H9 (cell line): ENCODE results near the gene CAMSAP2. TPM values are rescaled to one million over a fixed set of nuclear protein-coding genes. Genes with fewer than 3 reads are reported as not detected.

Experiments used
- DNase-seq: peaks from one replicate; pipeline ENCODE4 v3.0.0-alpha.2; 2017
- H2AFZ ChIP-seq: one replicate; pipeline ENCODE4 v1.6.1; 2013; ENCODE audit warnings: mild to moderate bottlenecking, low read length, control low read depth, moderate library complexity
- H2AK5ac ChIP-seq: 2 replicates; pipeline ENCODE4 v1.6.1; 2013; ENCODE audit warnings: low read length, control low read depth, mixed read lengths; ENCODE audit not compliant: insufficient read length
- H2BK120ac ChIP-seq: one replicate; pipeline ENCODE4 v1.6.1; 2013; ENCODE audit warnings: low read depth, mild to moderate bottlenecking, low read length, control low read depth, inconsistent platforms; ENCODE audit not compliant: poor library complexity, severe bottlenecking
- H2BK12ac ChIP-seq: 2 replicates; pipeline ENCODE4 v1.6.1; 2013; ENCODE audit warnings: low read length, control low read depth, mixed read lengths, low read depth; ENCODE audit not compliant: insufficient read length
- H2BK15ac ChIP-seq: 2 replicates; pipeline ENCODE4 v1.6.1; 2013; ENCODE audit warnings: low read depth, low read length, control low read depth
- H2BK20ac ChIP-seq: one replicate; pipeline ENCODE4 v1.6.1; 2013; ENCODE audit warnings: low read depth, mild to moderate bottlenecking, low read length, control low read depth, inconsistent platforms; ENCODE audit not compliant: poor library complexity, severe bottlenecking
- H2BK5ac ChIP-seq: 2 replicates; pipeline ENCODE4 v1.6.1; 2013; ENCODE audit warnings: low read length, control low read depth, mixed read lengths; ENCODE audit not compliant: insufficient read length
- H3K14ac ChIP-seq: 2 replicates; pipeline ENCODE4 v1.6.1; 2013; ENCODE audit warnings: low read length, control low read depth; ENCODE audit not compliant: insufficient read depth
- H3K18ac ChIP-seq: 2 replicates; pipeline ENCODE4 v1.6.1; 2013; ENCODE audit warnings: low read depth, mild to moderate bottlenecking, mixed read lengths, low read length, control low read depth; ENCODE audit not compliant: insufficient read length
- H3K23ac ChIP-seq: 2 replicates; pipeline ENCODE4 v1.6.1; 2013; ENCODE audit warnings: low read length, control low read depth, mixed read lengths, low read depth; ENCODE audit not compliant: insufficient read length
- H3K23me2 ChIP-seq: 2 replicates; pipeline ENCODE4 v1.6.1; 2013; ENCODE audit warnings: low read depth, mild to moderate bottlenecking, mixed read lengths, low read length, control low read depth; ENCODE audit not compliant: insufficient read length, poor library complexity, severe bottlenecking
- H3K27ac ChIP-seq: 2 replicates; pipeline ENCODE4 v1.5.1; 2013; ENCODE audit warnings: low read length, control low read depth, mixed read lengths, low read depth; ENCODE audit not compliant: insufficient read length
- H3K27me3 ChIP-seq: 2 replicates; pipeline ENCODE4 v1.6.1; 2013; ENCODE audit warnings: low read length, control low read depth, inconsistent platforms; ENCODE audit not compliant: insufficient read depth
- H3K4ac ChIP-seq: 2 replicates; pipeline ENCODE4 v1.6.1; 2013; ENCODE audit warnings: low read depth, mild to moderate bottlenecking, control low read depth, inconsistent platforms, low read length, moderate library complexity
- H3K4me1 ChIP-seq: 2 replicates; pipeline ENCODE4 v1.6.1; 2013; ENCODE audit warnings: low read length, control low read depth, inconsistent platforms; ENCODE audit not compliant: insufficient read depth
- H3K4me2 ChIP-seq: 2 replicates; pipeline ENCODE4 v1.6.1; 2013; ENCODE audit warnings: low read length, control low read depth, mixed read lengths; ENCODE audit not compliant: insufficient read length, insufficient read depth
- H3K56ac ChIP-seq: 2 replicates; pipeline ENCODE4 v1.6.1; 2013; ENCODE audit warnings: low read depth, mild to moderate bottlenecking, mixed read lengths, low read length, control low read depth; ENCODE audit not compliant: insufficient read length
- H3K79me1 ChIP-seq: 2 replicates; pipeline ENCODE4 v1.6.1; 2013; ENCODE audit warnings: low read depth, mild to moderate bottlenecking, moderate library complexity, low read length, control low read depth, inconsistent platforms; ENCODE audit not compliant: insufficient read depth, poor library complexity, severe bottlenecking
- H3K79me2 ChIP-seq: 2 replicates; pipeline ENCODE4 v1.6.1; 2013; ENCODE audit warnings: low read length, control low read depth, inconsistent platforms; ENCODE audit not compliant: insufficient read depth
- H3K9ac ChIP-seq: 2 replicates; pipeline ENCODE4 v1.6.1; 2013; ENCODE audit warnings: low read length, control low read depth, mixed read lengths; ENCODE audit not compliant: insufficient read length; ENCODE audit errors: extremely low read depth
- H3K9me3 ChIP-seq: one replicate; pipeline ENCODE4 v1.6.1; 2013; ENCODE audit warnings: low read depth, low read length, inconsistent platforms; ENCODE audit not compliant: control insufficient read depth
- H3T11ph ChIP-seq: one replicate; pipeline ENCODE4 v1.6.1; 2013; ENCODE audit warnings: mild to moderate bottlenecking, low read length, control low read depth, inconsistent platforms
- H4K20me1 ChIP-seq: one replicate; pipeline ENCODE4 v1.6.1; 2013; ENCODE audit not compliant: control insufficient read depth, insufficient read length, insufficient read depth
- H4K5ac ChIP-seq: 2 replicates; pipeline ENCODE4 v1.6.1; 2013; ENCODE audit warnings: low read depth, mild to moderate bottlenecking, mixed read lengths, low read length, control low read depth; ENCODE audit not compliant: insufficient read length
- H4K8ac ChIP-seq: replicated peaks from 2 replicates; pipeline ENCODE4 v1.6.1; 2013; ENCODE audit warnings: low read length, control low read depth, mixed read lengths, low read depth; ENCODE audit not compliant: insufficient read length
- H4K91ac ChIP-seq: 2 replicates; pipeline ENCODE4 v1.6.1; 2013; ENCODE audit warnings: low read depth, mild to moderate bottlenecking, moderate library complexity, mixed read lengths, low read length, control low read depth; ENCODE audit not compliant: insufficient read length
- H3K27ac Mint-ChIP-seq, 3 experiments: 2 replicates in 2 of 3; 3 replicates in 1 of 3; pipeline ENCODE4 v1.8.0; 2020 to 2021; ENCODE audit warnings: mixed read lengths in 3 of 3, mild to moderate bottlenecking in 1 of 3, moderate library complexity in 1 of 3
- H3K27me3 Mint-ChIP-seq: 2 replicates; pipeline ENCODE4 v1.8.0; 2021; ENCODE audit warnings: low read depth, mild to moderate bottlenecking, moderate library complexity, mixed read lengths
- H3K36me3 Mint-ChIP-seq, 3 experiments: 2 replicates in 2 of 3; 3 replicates in 1 of 3; pipeline ENCODE4 v1.8.0; 2020 to 2021; ENCODE audit warnings: low read depth in 3 of 3, mixed read lengths in 3 of 3; ENCODE audit not compliant: insufficient read depth in 1 of 3
- H3K4me1 Mint-ChIP-seq, 2 experiments: 2 replicates each; pipeline ENCODE4 v1.8.0; 2020; ENCODE audit warnings: mixed read lengths in 2 of 2
- H3K4me3 Mint-ChIP-seq, 2 experiments: 2 replicates in 1 of 2; 3 replicates in 1 of 2; pipeline ENCODE4 v1.8.0; 2020 to 2021; ENCODE audit warnings: mild to moderate bottlenecking in 2 of 2, mixed read lengths in 2 of 2, moderate library complexity in 1 of 2
- H3K9me3 Mint-ChIP-seq, 2 experiments: 2 replicates in 1 of 2; 3 replicates in 1 of 2; pipeline ENCODE4 v1.8.0; 2020; ENCODE audit warnings: mild to moderate bottlenecking in 2 of 2, mixed read lengths in 2 of 2, moderate library complexity in 1 of 2
- WGBS: extraction: QIAGEN DNeasy Blood & Tissue Kit; methylation state at CpG from one replicate; pipeline ENCODE4 v1.1.7; 2013; ENCODE audit warnings: missing lambda C conversion rate, low lambda C conversion rate, mixed read lengths; ENCODE audit not compliant: insufficient read length; ENCODE audit errors: extremely low coverage; 5-methylcytosine and 5-hydroxymethylcytosine counted together
- total RNA-seq: library from RNA; stranded (reverse); gene quantifications from 2 replicates; pipeline ENCODE4 v1.2.1, GENCODE V29; 2021
- TF ChIP-seq, protein P1 (sequence below): fragments of 200-600 bp; sonication (generic); conservative IDR thresholded peaks from 3 replicates; pipeline ENCODE4 v1.8.0; 2021; ENCODE audit warnings: antibody characterized with exemption, mild to moderate bottlenecking

The CAMSAP2 gene
- total RNA-seq, 1 experiment from 2014 or later: 33.7 TPM

DNA sequence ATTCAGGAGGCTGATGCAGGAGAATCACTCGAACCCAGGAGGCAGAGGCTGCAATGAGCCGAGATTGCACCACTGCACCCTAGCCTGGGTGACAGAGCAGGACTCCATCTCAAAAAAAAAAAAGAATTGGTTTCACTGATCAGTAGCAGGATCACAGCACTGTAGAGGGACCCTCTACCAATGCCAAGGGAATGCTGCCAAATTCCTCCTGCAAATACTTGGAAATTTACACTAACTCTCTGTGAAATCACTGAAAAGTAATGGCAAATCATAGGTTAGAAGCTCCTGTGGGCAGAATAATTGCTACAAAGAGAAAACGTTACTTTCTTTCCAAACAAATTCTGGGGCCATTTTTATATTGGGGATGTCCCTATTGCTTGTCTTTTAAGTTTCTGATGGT lies 127.4 kb downstream of the CAMSAP2 start:
- Histone ChIP-seq H3K4me1 (no peaks in the 10 kb centered on the region), H2BK20ac (no peak overlapping the region), H3K9ac (no peak overlapping the region), H2AK5ac (no peak overlapping the region), H3K9me3 (no peaks in the 10 kb centered on the region), H4K20me1 (no peaks in the 10 kb centered on the region), H3K4me2 (no peak overlapping the region), H3K79me2 (no peaks in the 10 kb centered on the region), H2BK15ac (no peak overlapping the region), H3K14ac (no peak overlapping the region), H3K56ac (no peak overlapping the region), H4K8ac (no peak overlapping the region), H4K91ac (no peak overlapping the region), H3K4ac (no peak overlapping the region), H3K27me3 (no peaks in the 10 kb centered on the region), H2BK120ac (no peak overlapping the region), H4K5ac (no peak overlapping the region), H2AFZ (no peak overlapping the region), H3T11ph (no peak overlapping the region), H3K23ac (no peak overlapping the region), H2BK5ac (no peak overlapping the region), H3K23me2 (no peaks in the 10 kb centered on the region), H3K18ac (no peak overlapping the region), H3K79me1 (no peaks in the 10 kb centered on the region), H2BK12ac (no peak overlapping the region), H3K27ac (no peak overlapping the region)
- TF ChIP-seq, protein P1, sequence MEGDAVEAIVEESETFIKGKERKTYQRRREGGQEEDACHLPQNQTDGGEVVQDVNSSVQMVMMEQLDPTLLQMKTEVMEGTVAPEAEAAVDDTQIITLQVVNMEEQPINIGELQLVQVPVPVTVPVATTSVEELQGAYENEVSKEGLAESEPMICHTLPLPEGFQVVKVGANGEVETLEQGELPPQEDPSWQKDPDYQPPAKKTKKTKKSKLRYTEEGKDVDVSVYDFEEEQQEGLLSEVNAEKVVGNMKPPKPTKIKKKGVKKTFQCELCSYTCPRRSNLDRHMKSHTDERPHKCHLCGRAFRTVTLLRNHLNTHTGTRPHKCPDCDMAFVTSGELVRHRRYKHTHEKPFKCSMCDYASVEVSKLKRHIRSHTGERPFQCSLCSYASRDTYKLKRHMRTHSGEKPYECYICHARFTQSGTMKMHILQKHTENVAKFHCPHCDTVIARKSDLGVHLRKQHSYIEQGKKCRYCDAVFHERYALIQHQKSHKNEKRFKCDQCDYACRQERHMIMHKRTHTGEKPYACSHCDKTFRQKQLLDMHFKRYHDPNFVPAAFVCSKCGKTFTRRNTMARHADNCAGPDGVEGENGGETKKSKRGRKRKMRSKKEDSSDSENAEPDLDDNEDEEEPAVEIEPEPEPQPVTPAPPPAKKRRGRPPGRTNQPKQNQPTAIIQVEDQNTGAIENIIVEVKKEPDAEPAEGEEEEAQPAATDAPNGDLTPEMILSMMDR: no peak
- DNase-seq: no peak
- H3K27me3 Mint-ChIP-seq: no peaks in the 10 kb centered on the region
- H3K27ac Mint-ChIP-seq: 0 out of 7 replicates have a peak overlapping the region, but pooled peaks of 1 of the 3 experiments have one; percentile 15
- H3K9me3 Mint-ChIP-seq: no peaks in the 10 kb centered on the region
- H3K36me3 Mint-ChIP-seq: peaks cover 0 to 9% (median 0%) of the 10 kb centered on the region in 3 experiments; a peak in 2 of 7 replicates
- peaks cover 5 to 12% of the 10 kb centered on the region in 2 experiments; a peak in 3 of 4 replicates for H3K4me1 Mint-ChIP-seq
- no peak overlapping the region for H3K4me3 Mint-ChIP-seq
- WGBS: no CpG with 5 or more reads among the region's 3 CpGs
